Endothelial cell of umbilical vein (primary cell): Measurements from ENCODE around the gene WDR82. TPM values are rescaled to one million over a fixed set of nuclear protein-coding genes. Genes with fewer than 3 reads are reported as not detected.

Source experiments
- BruUV-seq: library from RNA; stranded (reverse); fragments of 400-500 nt; replicated peaks from 2 replicates; lab custom pipeline; 2021; lab: Mats Ljungman, UMichigan
- CTCF ChIA-PET: fragments of 300-600, 350-600 bp; sonication (Branson Sonifier 250); formaldehyde crosslinking; loops from one replicate; lab custom pipeline; 2021; ENCODE audit warnings: antibody characterized with exemption, inconsistent platforms; lab: Charles Lee
- POLR2A ChIA-PET: fragments of 300-600, 350-600 bp; sonication (Branson Sonifier 250); formaldehyde crosslinking; loops from one replicate; lab custom pipeline; 2021; ENCODE audit warnings: antibody characterized with exemption, inconsistent platforms; lab: Charles Lee
- DNase-seq: peaks from one replicate; pipeline ENCODE4 v3.0.0-alpha.2; 2011; ENCODE audit warnings: low read depth, low spot score
- FAIRE-seq: peaks from 2 replicates; lab custom pipeline; 2011; peaks lifted over from hg19 to GRCh38; lab: Jason Lieb, UNC
- H2AFZ ChIP-seq: 2 replicates; pipeline ENCODE4 v1.6.0; 2012; ENCODE audit warnings: low read depth, low read length, control low read depth, inconsistent platforms
- H3K27ac ChIP-seq: 2 replicates; pipeline ENCODE4 v1.5.1; 2011; ENCODE audit warnings: low read depth, mild to moderate bottlenecking, control low read depth, low read length, moderate library complexity; ENCODE audit not compliant: insufficient read depth
- H3K27me3 ChIP-seq, 2 experiments: 2 replicates each; pipeline versions ENCODE4 v1.6.0 to v1.6.1; 2011; ENCODE audit warnings: low read length in 2 of 2, mixed read lengths in 1 of 2; ENCODE audit not compliant: control insufficient read depth in 2 of 2, insufficient read depth in 2 of 2
- H3K36me3 ChIP-seq, 2 experiments: 2 replicates in 1 of 2; 3 replicates in 1 of 2; pipeline ENCODE4 v1.5.1; 2011; ENCODE audit warnings: low read length in 2 of 2, mild to moderate bottlenecking in 1 of 2, moderate library complexity in 1 of 2; ENCODE audit not compliant: control insufficient read depth in 2 of 2, insufficient read depth in 2 of 2; ENCODE audit errors: extremely low read depth in 1 of 2
- H3K4me1 ChIP-seq: 3 replicates; pipeline ENCODE4 v1.5.1; 2011; ENCODE audit warnings: mild to moderate bottlenecking, low read length; ENCODE audit not compliant: control insufficient read depth, insufficient read depth; ENCODE audit errors: extremely low read depth
- H3K4me2 ChIP-seq: 2 replicates; pipeline ENCODE4 v1.6.1; 2011; ENCODE audit warnings: low read length, control low read depth, mixed read lengths; ENCODE audit not compliant: insufficient read depth
- H3K4me3 ChIP-seq, 3 experiments: fragments of 200-600 bp in 1 of 3; sonication (generic), shearing (Covaris generic) in 1 of 3; replicated peaks in 1 of 3; 2 replicates each; pipeline ENCODE4 v1.5.1; 2011 to 2016; ENCODE audit warnings: control low read depth in 3 of 3, low read length in 3 of 3, mild to moderate bottlenecking in 2 of 3, inconsistent platforms in 1 of 3, low read depth in 1 of 3, moderate library complexity in 1 of 3; ENCODE audit not compliant: insufficient read depth in 1 of 3
- H3K79me2 ChIP-seq: 2 replicates; pipeline ENCODE4 v1.6.0; 2012; ENCODE audit warnings: low read length, inconsistent platforms; ENCODE audit not compliant: control insufficient read depth, insufficient read depth
- H3K9ac ChIP-seq: replicated peaks from 2 replicates; pipeline ENCODE3; 2011; ENCODE audit warnings: low read length, control low read depth; ENCODE audit not compliant: insufficient read depth; ENCODE audit errors: extremely low read depth
- H3K9me1 ChIP-seq: replicated peaks from 3 replicates; pipeline ENCODE4 v1.6.0; 2011; ENCODE audit warnings: mild to moderate bottlenecking, low read length; ENCODE audit not compliant: control insufficient read depth, insufficient read depth; ENCODE audit errors: extremely low read depth
- H3K9me3 ChIP-seq: replicated peaks from 2 replicates; pipeline ENCODE4 v1.5.1; 2012; ENCODE audit warnings: low read length, inconsistent platforms; ENCODE audit not compliant: control insufficient read depth, insufficient read depth
- H4K20me1 ChIP-seq: replicated peaks from 2 replicates; pipeline ENCODE3; 2011; ENCODE audit warnings: mild to moderate bottlenecking, low read length; ENCODE audit not compliant: control insufficient read depth, insufficient read depth; ENCODE audit errors: extremely low read depth
- FOS ChIP-seq: IDR thresholded peaks from 2 replicates; pipeline ENCODE4 v1.6.1; 2011; ENCODE audit warnings: mild to moderate bottlenecking, low read length, moderate library complexity, borderline replicate concordance; ENCODE audit not compliant: insufficient read depth
- JUN ChIP-seq: IDR thresholded peaks from 2 replicates; pipeline ENCODE4 v1.6.1; 2011; ENCODE audit warnings: borderline replicate concordance, low read depth; ENCODE audit not compliant: insufficient read length, insufficient read depth
- MYC ChIP-seq: IDR thresholded peaks from one replicate; pipeline ENCODE4 v1.6.1; 2011; ENCODE audit warnings: mild to moderate bottlenecking, low read depth, low read length
- POLR2A ChIP-seq: IDR thresholded peaks from 2 replicates; pipeline ENCODE4 v1.6.1; 2012; ENCODE audit warnings: low read depth, mild to moderate bottlenecking, control low read depth, low read length
- POLR2AphosphoS5 ChIP-seq: IDR thresholded peaks from 2 replicates; pipeline ENCODE4 v1.6.1; 2012; ENCODE audit warnings: low read depth, mild to moderate bottlenecking, control low read depth, low read length, moderate library complexity; ENCODE audit not compliant: insufficient read depth
- dilution Hi-C: fragments of 300-500 bp; cut with MboI; formaldehyde crosslinking; loops from one replicate; pipeline ENCODE4 v1.15.0; 2019; ENCODE audit warnings: low sequenced_read_pairs; ENCODE audit not compliant: extremely low pct_ligation_motif_present
- intact Hi-C: fragments of 100-400 bp; cut with micrococcal nuclease; formaldehyde crosslinking; loops from one replicate; pipeline ENCODE4 v1.10.0; 2022
- polyA plus RNA-seq, 4 experiments: library from polyadenylated mRNA; depleted of rRNA in 3 of 4; stranded (reverse) in 3 of 4; unstranded in 1 of 4; fragments of >200 nt; gene quantifications; 2 replicates each; pipeline versions ENCODE4 v1.2.1 to v1.2.3, GENCODE V29; 2011 to 2012; ENCODE audit warnings: missing spikeins in 1 of 4
- total RNA-seq: library from RNA; stranded (reverse); gene quantifications from 2 replicates; pipeline ENCODE4 v1.2.3, GENCODE V29; 2021
- TF ChIP-seq, protein P1 (sequence below), 2 donors: IDR thresholded peaks; 1 replicate in 1 of 2; 2 replicates in 1 of 2; pipeline ENCODE4 v1.5.1; 2011; ENCODE audit warnings: low read length in 2 of 2, mild to moderate bottlenecking in 2 of 2, moderate library complexity in 2 of 2, control low read depth in 1 of 2, inconsistent platforms in 1 of 2, low read depth in 1 of 2; ENCODE audit not compliant: insufficient read depth in 1 of 2; ENCODE audit errors: extremely low read depth in 1 of 2

The WDR82 gene
- total and polyA plus RNA-seq, 2 donors (not counting 3 experiments of a cell fraction or from before 2014, with no cell fraction given) = 39.9 to 71.3 TPM

DNA sequence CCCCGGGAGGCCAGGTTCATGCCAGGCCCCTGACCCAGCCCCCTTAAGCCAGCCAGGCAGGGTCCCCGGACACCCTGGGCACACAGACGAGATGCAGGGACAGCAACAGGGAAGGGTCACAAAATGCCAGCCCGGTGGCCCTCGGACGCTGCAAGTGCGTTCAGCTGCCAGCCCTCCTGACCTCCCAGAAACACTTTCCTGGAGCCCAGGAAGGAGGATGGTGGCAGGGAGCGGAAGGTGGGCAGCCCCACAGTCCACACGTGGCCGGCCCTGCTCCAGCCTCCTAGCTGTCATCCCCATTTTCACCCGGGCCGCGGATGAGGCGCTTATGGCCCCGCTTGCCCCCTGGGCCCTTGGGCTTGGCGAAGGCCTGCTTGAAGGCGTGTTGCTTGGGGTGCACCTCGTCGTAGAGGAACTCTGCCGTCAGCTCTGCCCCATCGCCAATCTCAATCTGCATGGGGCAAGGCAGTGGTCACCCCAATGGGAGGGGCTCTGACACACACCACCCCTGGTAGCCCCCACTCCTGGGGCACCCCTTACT is 49.6 kb downstream of the WDR82 start:
- no peak overlapping the region for H3K27ac ChIP-seq
- dilution Hi-C loops (no loop called here), intact Hi-C loops (no loop called here)
- no peaks in the 10 kb centered on the region for H3K9me3 ChIP-seq
- no peak for DNase-seq
- H3K36me3 ChIP-seq = peaks cover 14 to 27% of the 10 kb centered on the region in 2 experiments
- H3K4me2 ChIP-seq = no peak overlapping the region
- ChIA-PET CTCF (interaction anchor here (0.8 to 1.6 kb wide), 2 partner anchors 9 to 10 kb away, joined by 4 to 10 read pairs; partner anchors contain the start of gene TWF2), POLR2A (no interaction called here)
- TF ChIP-seq MYC (no peak), JUN (no peak), POLR2A (no peak), POLR2AphosphoS5 (no peak)
- TF ChIP-seq, protein P1, sequence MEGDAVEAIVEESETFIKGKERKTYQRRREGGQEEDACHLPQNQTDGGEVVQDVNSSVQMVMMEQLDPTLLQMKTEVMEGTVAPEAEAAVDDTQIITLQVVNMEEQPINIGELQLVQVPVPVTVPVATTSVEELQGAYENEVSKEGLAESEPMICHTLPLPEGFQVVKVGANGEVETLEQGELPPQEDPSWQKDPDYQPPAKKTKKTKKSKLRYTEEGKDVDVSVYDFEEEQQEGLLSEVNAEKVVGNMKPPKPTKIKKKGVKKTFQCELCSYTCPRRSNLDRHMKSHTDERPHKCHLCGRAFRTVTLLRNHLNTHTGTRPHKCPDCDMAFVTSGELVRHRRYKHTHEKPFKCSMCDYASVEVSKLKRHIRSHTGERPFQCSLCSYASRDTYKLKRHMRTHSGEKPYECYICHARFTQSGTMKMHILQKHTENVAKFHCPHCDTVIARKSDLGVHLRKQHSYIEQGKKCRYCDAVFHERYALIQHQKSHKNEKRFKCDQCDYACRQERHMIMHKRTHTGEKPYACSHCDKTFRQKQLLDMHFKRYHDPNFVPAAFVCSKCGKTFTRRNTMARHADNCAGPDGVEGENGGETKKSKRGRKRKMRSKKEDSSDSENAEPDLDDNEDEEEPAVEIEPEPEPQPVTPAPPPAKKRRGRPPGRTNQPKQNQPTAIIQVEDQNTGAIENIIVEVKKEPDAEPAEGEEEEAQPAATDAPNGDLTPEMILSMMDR (IDR thresholded peaks at IDR 0.05; ENCODE audit: extremely low read depth in 1 of 2, insufficient read depth in 1 of 2, low read depth in 1 of 2, low read length in 2 of 2) = no peak
- H3K27me3 ChIP-seq = no peaks in the 10 kb centered on the region
- BruUV-seq = TSS peak; percentile 60
- H3K9me1 ChIP-seq = no peaks in the 10 kb centered on the region
- H3K79me2 ChIP-seq = peaks cover 5% of the 10 kb centered on the region
- no peak overlapping the region for H2AFZ ChIP-seq
- no peak overlapping the region for H3K4me3 ChIP-seq
- no peak for FAIRE-seq
- no peak overlapping the region for H3K9ac ChIP-seq
- H4K20me1 ChIP-seq = no peaks in the 10 kb centered on the region
- H3K4me1 ChIP-seq = no peaks in the 10 kb centered on the region

DNA sequence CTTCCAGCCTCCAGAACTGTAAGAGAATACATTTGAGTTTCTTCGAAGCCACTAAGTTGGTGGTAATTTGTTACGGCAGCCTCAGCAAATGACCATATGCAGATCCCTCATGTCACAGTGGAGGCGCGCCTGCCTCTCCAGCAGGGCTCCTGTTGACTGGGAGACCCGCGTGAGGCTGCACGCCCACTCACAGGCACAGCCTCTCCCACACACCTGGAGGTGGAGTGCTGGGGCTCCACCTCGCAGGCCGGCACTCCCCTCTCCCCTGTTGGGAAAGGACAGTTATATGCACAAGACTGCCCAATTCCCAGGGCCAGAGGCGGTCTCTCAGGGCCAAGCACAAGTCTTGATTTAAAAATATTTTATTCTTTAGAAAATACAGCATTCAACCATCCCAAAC is 50.2 kb downstream of the WDR82 start:
- Histone ChIP-seq H4K20me1 (no peaks in the 10 kb centered on the region), H2AFZ (no peak overlapping the region), H3K4me2 (no peak overlapping the region), H3K9me1 (no peaks in the 10 kb centered on the region), H3K27ac (no peak overlapping the region), H3K36me3 (peaks cover 14 to 27% of the 10 kb centered on the region in 2 experiments), H3K4me1 (no peaks in the 10 kb centered on the region), H3K9me3 (no peaks in the 10 kb centered on the region), H3K79me2 (peaks cover 5% of the 10 kb centered on the region), H3K27me3 (no peaks in the 10 kb centered on the region), H3K4me3 (no peak overlapping the region), H3K9ac (no peak overlapping the region)
- no TSS peak for BruUV-seq
- TF ChIP-seq POLR2AphosphoS5 (no peak), JUN (no peak), POLR2A (no peak), FOS (no peak)
- POLR2A ChIA-PET = no interaction called here
- intact Hi-C loops = no loop called here
- DNase-seq (no peak), FAIRE-seq (no peak)
- dilution Hi-C loops = no loop called here
- CTCF ChIA-PET = interaction anchor here (1.6 kb wide), 1 partner anchor 8 kb away, joined by 10 read pairs; no protein-coding TSS in a partner anchor
